A673 (cell line): ENCODE results near the gene TAF6L. TPM values are rescaled to one million over a fixed set of nuclear protein-coding genes. Genes with fewer than 3 reads are reported as not detected.
"Not testable (repeated sequence)": the region's sequence is repeated elsewhere in the genome, so short reads cannot be mapped to it uniquely, and the experiment has no call there.

Experiments
- BruUV-seq: library from RNA; stranded (reverse); fragments of 400-500 nt; replicated peaks from 2 replicates; lab custom pipeline; 2021; lab: Mats Ljungman, UMichigan
- CTCF ChIA-PET: fragments of 300-600 bp; sonication (Branson Sonifier 250); formaldehyde crosslinking; loops from one replicate; lab custom pipeline; 2022; ENCODE audit warnings: antibody characterized with exemption; lab: Charles Lee
- POLR2A ChIA-PET: fragments of 300-600 bp; sonication (Branson Sonifier 250); formaldehyde crosslinking; loops from one replicate; lab custom pipeline; 2022; ENCODE audit warnings: antibody characterized with exemption; ENCODE audit not compliant: low non-redundant PET; lab: Charles Lee
- DNase-seq: peaks from one replicate; pipeline ENCODE4 v3.0.0-alpha.2; 2015; ENCODE audit warnings: low spot score
- H3K27ac ChIP-seq: fragments of 200-600 bp; sonication (generic); 2 replicates; pipeline ENCODE4 v1.5.1; 2016; ENCODE audit warnings: mixed run types, low read depth, mild to moderate bottlenecking, mixed read lengths, antibody characterized with exemption, low read length; ENCODE audit not compliant: poor library complexity, severe bottlenecking
- H3K27me3 ChIP-seq: fragments of 200-600 bp; sonication (generic); replicated peaks from 2 replicates; pipeline ENCODE4 v1.6.1; 2017; ENCODE audit warnings: mixed run types, low read depth, mild to moderate bottlenecking, mixed read lengths, antibody characterized with exemption, low read length; ENCODE audit not compliant: insufficient read depth, poor library complexity
- H3K36me3 ChIP-seq: fragments of 200-600 bp; sonication (generic); 2 replicates; pipeline ENCODE4 v1.6.1; 2016; ENCODE audit warnings: mixed run types, mild to moderate bottlenecking, mixed read lengths, antibody characterized with exemption, low read length; ENCODE audit not compliant: insufficient read depth, poor library complexity, severe bottlenecking
- H3K4me1 ChIP-seq: fragments of 200-600 bp; sonication (generic); 2 replicates; pipeline ENCODE4 v1.6.1; 2017; ENCODE audit warnings: mixed run types, mild to moderate bottlenecking, mixed read lengths, antibody characterized with exemption, low read length; ENCODE audit not compliant: insufficient read depth, poor library complexity, severe bottlenecking
- H3K4me3 ChIP-seq: fragments of 200-600 bp; sonication (generic); 2 replicates; pipeline ENCODE4 v1.5.1; 2016; ENCODE audit warnings: low read depth, mixed run types, mild to moderate bottlenecking, mixed read lengths, low read length; ENCODE audit not compliant: poor library complexity, severe bottlenecking
- H3K9me3 ChIP-seq: fragments of 200-600 bp; sonication (generic); 2 replicates; pipeline ENCODE4 v1.6.1; 2016; ENCODE audit warnings: mixed run types, low read depth, mild to moderate bottlenecking, mixed read lengths, antibody characterized with exemption, low read length; ENCODE audit not compliant: poor library complexity, severe bottlenecking
- EZH2 ChIP-seq: fragments of 200-600 bp; sonication (generic); IDR thresholded peaks from 2 replicates; pipeline ENCODE4 v1.6.1; 2017; ENCODE audit warnings: borderline replicate concordance, low read depth, mild to moderate bottlenecking, mixed read lengths, antibody characterized with exemption, low read length; ENCODE audit not compliant: poor library complexity, severe bottlenecking
- intact Hi-C: fragments of 100-400 bp; cut with micrococcal nuclease; formaldehyde crosslinking; loops from one replicate; pipeline ENCODE4 v1.10.0; 2022; ENCODE audit not compliant: unreplicated experiment
- total RNA-seq: library from RNA; stranded (reverse); gene quantifications from 2 replicates; pipeline ENCODE4 v1.2.3, GENCODE V29; 2021
- TF ChIP-seq, protein P1 (sequence below): fragments of 300-800, 200-600 bp; sonication (generic); conservative IDR thresholded peaks from 2 replicates; pipeline ENCODE4 v1.5.1; 2017; ENCODE audit warnings: low read depth, mild to moderate bottlenecking, antibody characterized with exemption, low read length, moderate library complexity, mixed read lengths

The TAF6L gene
- total RNA-seq, 1 experiment from 2014 or later: 70.9 TPM

DNA sequence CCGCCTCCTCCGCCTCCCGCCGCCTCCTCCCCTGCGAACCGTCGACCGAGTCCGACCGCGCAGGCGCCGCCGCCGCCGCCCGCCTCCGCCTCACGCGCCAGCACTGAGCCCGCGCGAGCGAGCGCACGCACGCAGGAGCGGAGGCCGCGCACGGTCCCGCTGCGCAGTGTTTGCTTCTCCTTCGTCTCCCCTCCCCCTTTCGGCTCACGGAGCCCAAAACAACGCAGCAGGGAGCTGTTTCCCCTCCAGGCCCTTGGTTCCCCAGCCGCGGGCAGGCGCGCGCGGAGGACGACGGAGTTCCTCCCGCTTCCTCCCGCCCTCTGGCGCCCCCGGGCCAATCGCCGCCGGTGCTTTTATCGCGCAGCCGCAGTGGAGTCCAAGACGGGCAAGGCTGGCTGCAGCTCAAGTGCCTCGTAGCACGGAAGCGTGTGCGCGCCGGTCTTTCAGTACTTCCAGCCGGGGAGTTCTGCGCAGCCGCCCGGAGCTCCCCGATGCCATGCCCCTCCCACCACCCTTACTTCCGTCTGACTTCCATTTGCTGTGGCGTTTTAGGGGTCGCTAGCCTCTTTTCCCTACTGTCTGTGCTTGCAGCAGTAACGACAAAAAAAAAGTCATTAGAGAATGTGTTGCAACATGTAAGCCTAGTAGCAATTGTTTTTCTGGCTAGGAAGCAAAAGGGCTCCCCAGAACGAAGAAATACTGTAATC, 43.9 kb upstream of the TAF6L start, which contains the start of gene HNRNPUL2:
Gene HNRNPUL2, minus strand, starts transcription at position 293 of the 707 bp plus-strand sequence. CDS start 301 bp downstream, outside the sequence.
- peak; percentile 100 for DNase-seq
- ChIA-PET CTCF (interaction anchor here (0.5 to 1.5 kb wide), 2 partner anchors 130 to 303 kb away, joined by 4 to 6 read pairs; no protein-coding TSS in a partner anchor), POLR2A (interaction anchor here (0.6 to 1.4 kb wide), 12 partner anchors 9 to 136 kb away, joined by 3 to 12 read pairs (median 5); partner anchors contain the start of genes C11orf98, CSKMT, STX5 and TUT1)
- no TSS peak for BruUV-seq
- Histone ChIP-seq H3K36me3 (peaks cover 29% of the 10 kb centered on the region), H3K27me3 (no peaks in the 10 kb centered on the region), H3K4me1 (peaks cover 11% of the 10 kb centered on the region), H3K9me3 (no peaks in the 10 kb centered on the region), H3K27ac (peak within 1 kb of the TSS; percentile 98), H3K4me3 (peak within 1 kb of the TSS; percentile 86)
- TF ChIP-seq, protein P1, sequence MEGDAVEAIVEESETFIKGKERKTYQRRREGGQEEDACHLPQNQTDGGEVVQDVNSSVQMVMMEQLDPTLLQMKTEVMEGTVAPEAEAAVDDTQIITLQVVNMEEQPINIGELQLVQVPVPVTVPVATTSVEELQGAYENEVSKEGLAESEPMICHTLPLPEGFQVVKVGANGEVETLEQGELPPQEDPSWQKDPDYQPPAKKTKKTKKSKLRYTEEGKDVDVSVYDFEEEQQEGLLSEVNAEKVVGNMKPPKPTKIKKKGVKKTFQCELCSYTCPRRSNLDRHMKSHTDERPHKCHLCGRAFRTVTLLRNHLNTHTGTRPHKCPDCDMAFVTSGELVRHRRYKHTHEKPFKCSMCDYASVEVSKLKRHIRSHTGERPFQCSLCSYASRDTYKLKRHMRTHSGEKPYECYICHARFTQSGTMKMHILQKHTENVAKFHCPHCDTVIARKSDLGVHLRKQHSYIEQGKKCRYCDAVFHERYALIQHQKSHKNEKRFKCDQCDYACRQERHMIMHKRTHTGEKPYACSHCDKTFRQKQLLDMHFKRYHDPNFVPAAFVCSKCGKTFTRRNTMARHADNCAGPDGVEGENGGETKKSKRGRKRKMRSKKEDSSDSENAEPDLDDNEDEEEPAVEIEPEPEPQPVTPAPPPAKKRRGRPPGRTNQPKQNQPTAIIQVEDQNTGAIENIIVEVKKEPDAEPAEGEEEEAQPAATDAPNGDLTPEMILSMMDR: no peak
- TF ChIP-seq EZH2: no peak
- intact Hi-C loops: loop anchor here (5.0 kb wide), 1 partner anchor 45 kb away; the partner anchor contains the start of gene TAF6L

DNA sequence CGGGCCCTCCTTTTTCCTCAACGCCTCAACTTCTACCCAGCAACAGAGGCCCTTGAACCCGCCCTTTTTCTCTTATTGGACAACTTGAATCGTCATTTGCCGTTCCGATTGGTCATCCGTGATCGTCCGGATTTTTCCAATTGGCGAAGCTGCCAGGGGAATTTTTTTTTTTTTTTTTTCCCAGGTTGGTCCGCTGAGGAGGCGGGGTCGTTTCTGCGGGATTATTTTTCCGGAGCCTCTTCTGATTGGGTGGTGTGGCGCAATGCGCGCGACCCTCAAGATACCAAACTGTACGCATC, 43.4 kb upstream of the TAF6L start:
- intact Hi-C loops: loop anchor here (1.0 to 5.0 kb wide), 3 partner anchors 44 to 901 kb away; partner anchors contain the start of gene TAF6L
- Histone ChIP-seq H3K36me3 (peaks cover 25% of the 10 kb centered on the region), H3K9me3 (no peaks in the 10 kb centered on the region), H3K27ac (peak overlapping the region; percentile 98), H3K4me3 (peak overlapping the region; percentile 86), H3K4me1 (peaks cover 11% of the 10 kb centered on the region), H3K27me3 (no peaks in the 10 kb centered on the region)
- CTCF ChIA-PET: interaction anchor here (0.5 to 1.5 kb wide), 2 partner anchors 130 to 304 kb away, joined by 4 to 6 read pairs; no protein-coding TSS in a partner anchor
- TF ChIP-seq EZH2: no peak
- TF ChIP-seq, protein P1: no peak
- POLR2A ChIA-PET: interaction anchor here (0.6 to 1.4 kb wide), 9 partner anchors 9 to 136 kb away, joined by 3 to 12 read pairs (median 5); partner anchors contain the start of genes C11orf98, CSKMT, STX5 and TUT1
- no TSS peak for BruUV-seq
- peak; percentile 100 for DNase-seq

DNA sequence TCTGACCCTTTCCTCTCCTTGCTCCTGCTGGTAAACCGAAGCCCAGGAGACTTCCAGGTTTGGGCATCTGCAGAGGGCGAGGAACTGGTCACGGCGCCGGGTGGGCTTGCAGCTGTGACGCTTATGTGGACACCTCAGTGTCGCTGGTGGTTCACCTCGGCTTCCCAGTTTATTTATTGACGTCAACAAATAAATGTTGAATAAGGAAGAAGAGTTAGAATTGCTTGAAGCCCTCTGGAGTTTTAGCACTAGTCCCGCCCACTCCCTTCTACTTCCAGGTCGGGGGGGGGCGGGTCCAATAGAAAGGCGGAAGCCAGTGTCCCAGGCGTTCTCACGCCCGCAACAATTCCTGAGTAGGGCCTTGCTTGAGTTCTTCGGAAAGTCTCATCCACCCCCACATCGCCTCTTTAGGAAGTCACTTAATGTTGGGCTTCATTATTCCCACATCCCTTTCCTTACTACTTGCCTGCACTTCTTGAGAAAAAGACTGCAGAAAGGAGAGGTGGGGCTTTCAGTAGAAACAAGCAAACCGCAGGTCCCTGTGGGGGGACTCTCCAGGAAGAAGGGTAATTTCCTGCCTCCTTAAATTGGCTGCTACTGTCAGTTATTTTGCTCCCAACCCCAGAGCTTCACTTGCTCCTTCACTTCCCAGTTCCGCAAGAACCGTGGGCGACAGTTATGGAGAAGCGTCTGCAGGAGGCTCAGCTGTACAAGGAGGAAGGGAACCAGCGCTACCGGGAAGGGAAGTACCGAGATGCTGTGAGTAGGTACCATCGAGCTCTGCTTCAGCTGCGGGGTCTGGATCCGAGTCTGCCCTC, 42.8 kb upstream of the TAF6L start, which contains the start of gene TTC9C:
Gene TTC9C, plus strand, starts transcription at position 316 of the 818 bp plus-strand sequence. Its CDS starts 363 bp downstream, at position 679.
- ChIA-PET CTCF (interaction anchor here (0.6 kb wide), 1 partner anchor 8 kb away, joined by 3 read pairs; no protein-coding TSS in a partner anchor), POLR2A (no interaction called here)
- Histone ChIP-seq H3K4me1 (peaks cover 11% of the 10 kb centered on the region), H3K36me3 (peaks cover 25% of the 10 kb centered on the region), H3K4me3 (peak within 1 kb of the TSS; percentile 86), H3K27ac (peak within 1 kb of the TSS; percentile 98), H3K9me3 (no peaks in the 10 kb centered on the region), H3K27me3 (no peaks in the 10 kb centered on the region)
- DNase-seq: peak; percentile 98
- TSS peak; percentile 75 for BruUV-seq
- no peak for TF ChIP-seq EZH2
- TF ChIP-seq, protein P1: no peak
- intact Hi-C loops: loop anchor here (1.0 to 5.0 kb wide), 3 partner anchors 44 to 902 kb away; partner anchors contain the start of gene TAF6L

DNA sequence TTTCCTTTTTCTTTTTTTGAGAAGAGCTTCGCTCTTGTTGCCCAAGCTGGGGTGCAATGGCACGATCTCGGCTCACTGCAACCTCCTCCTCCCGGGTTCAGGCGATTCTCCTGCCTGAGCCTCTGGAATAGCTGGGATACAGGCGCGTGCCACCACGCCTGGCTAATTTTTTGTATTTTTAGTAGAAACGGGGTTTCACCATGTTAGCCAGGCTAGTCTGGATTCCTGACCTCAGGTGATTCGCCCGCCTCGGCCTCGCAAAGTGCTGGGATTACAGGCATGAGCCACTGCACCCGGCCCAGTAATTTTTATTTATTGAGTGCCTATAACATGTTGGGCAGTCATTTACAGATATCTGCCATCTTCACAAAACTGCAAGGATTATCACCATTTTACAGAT, 41.1 kb upstream of the TAF6L start:
- CTCF ChIA-PET, POLR2A ChIA-PET, BruUV-seq: not testable (repeated sequence)

More for the DNA sequence above, 41.1 kb upstream of the TAF6L start:
- Histone ChIP-seq H3K4me3 (peak overlapping the region; percentile 86), H3K36me3 (peaks cover 29% of the 10 kb centered on the region), H3K27ac (peak overlapping the region; percentile 38)
- intact Hi-C loops: loop anchor here (5.0 kb wide), 2 partner anchors 127 to 292 kb away; no protein-coding TSS in a partner anchor
- H3K4me1 ChIP-seq, H3K9me3 ChIP-seq, H3K27me3 ChIP-seq, DNase-seq: not testable (repeated sequence)
